Cerebellar nuclear complex (tissue), 1 donor: ENCODE data around the gene C6orf118.

ENCODE experiments used
- DNase-seq, 2 experiments: peaks; one replicate each; lab custom pipeline; 2025; lab: John Stamatoyannopoulos, UW

Gene C6orf118

GRCh38 chr6:165308926-165309731, at the start of gene C6orf118:
TSS of gene C6orf118 (minus strand) at chr6:165309605. CDS start at chr6:165309586, 19 bp downstream.
- no peak for DNase-seq

GRCh38 chr6:165345700-165346099, 36.3 kb upstream of the C6orf118 start:
- DNase-seq = no peak

GRCh38 chr6:165340532-165340931, 31.1 kb upstream of the C6orf118 start:
- no peak for DNase-seq

- DNase-seq = no peak
Observed at GRCh38 chr6:165325609-165326008, 16.2 kb upstream of the C6orf118 start.

- no peak for DNase-seq
Observed at GRCh38 chr6:165321555-165322145, 12.2 kb upstream of the C6orf118 start.

DNA sequence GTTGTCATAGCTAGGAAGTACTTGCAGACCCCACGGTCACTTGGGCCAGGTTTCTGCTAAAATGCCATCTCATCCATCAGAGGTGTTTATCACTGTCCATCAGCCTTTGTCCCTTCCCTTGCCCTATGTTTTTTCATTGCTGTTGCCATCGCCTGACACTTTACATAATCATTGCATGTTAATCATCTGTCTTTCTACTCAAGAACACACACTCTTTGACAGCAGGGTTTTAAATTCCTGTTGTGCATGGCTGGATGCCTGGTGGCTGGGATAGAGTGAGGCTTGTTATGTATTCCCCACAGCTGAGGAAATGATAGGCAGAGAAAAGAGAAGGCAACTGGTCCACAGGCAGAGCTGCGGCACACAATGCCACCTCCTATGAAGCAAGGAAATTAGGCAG, 11.7 kb upstream of the C6orf118 start:
- no peak for DNase-seq

DNA sequence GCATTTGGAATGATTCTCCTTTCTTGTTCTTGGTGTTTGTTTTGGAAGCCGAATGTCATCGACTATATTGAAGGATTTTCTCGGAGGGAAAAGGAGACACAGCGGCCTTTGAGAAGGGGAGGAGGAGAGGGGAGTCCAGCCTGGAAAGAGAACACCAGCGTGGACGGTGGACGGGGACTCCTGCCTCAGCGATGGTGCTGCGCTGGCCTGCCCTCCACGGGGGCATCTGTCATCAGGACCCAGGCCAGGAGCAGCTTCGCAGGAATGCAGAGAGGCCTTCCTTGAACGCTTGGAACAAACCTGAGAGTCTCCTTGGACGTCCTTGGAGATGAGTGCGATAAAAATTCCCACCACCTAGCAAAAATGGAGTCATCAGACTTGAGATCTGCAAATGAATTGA, 8.3 kb upstream of the C6orf118 start:
- DNase-seq = no peak

GRCh38 chr6:165306955-165307354, 2.5 kb downstream of the C6orf118 start:
- DNase-seq = no peak

- DNase-seq = no peak
Observed at GRCh38 chr6:165301372-165302246, 7.8 kb downstream of the C6orf118 start.

DNA sequence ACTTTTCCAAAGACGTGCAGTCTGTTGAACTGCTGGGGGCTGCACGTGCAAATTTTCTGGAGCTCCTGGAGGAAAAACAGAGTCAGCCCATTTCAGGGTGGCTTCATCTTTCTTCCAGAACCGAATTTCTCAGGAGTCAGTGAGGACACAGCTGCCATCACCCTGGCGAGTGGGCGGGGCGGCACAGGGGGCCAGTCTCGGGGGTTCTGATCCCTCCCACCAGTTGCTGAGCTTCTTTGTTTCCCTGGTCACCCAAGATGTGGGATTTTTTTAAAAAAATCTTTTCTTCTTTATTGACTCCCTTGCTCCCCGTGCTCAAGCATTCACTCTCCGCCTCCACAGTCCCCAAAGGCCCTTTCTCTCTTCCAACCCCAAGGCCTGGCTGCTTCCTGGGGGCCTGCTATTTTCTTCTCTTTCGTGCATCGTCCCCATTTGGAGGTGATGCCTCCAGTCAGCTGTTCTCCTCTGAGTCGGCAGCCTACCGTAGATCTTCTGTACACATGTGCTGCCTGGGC, 8.9 kb downstream of the C6orf118 start:
- no peak for DNase-seq

DNA sequence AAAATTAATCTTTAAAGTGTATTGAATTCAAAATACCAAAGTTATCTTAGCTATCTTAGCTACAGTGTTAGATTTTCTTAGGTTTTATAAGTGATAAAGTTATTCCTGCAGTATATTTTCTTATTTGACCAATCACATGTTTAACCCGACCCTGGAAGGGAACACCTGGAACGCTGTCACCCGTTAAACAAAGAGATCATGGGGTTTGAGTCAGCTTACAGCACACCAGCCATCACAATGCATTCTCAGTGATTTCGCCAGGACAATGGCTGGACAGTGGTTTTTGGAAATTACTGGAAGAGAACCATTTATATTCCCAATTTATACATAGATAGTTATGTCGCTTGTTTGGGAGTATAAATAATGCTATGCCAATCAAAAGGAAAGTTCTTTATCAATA, 10.5 kb downstream of the C6orf118 start:
- DNase-seq = no peak

DNA sequence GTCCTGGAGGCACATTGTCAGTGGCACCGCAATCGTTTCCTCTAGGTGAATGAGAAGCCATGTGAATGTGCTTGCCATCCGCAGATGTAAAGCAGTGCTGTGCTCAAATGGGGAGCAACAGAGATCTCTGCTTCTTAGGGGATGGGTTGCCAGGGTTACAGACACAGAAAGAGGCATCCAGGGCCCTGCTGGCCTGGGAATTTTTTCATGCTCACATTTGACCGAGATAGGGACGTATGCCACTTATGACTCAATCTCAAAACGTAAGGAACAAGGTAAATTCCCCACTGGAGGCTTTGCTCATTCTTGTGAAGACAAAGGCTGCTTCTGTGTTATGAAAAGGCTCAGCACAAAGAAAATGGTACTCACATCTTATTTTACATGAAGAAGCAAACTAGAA, 11.0 kb downstream of the C6orf118 start:
- no peak for DNase-seq

DNA sequence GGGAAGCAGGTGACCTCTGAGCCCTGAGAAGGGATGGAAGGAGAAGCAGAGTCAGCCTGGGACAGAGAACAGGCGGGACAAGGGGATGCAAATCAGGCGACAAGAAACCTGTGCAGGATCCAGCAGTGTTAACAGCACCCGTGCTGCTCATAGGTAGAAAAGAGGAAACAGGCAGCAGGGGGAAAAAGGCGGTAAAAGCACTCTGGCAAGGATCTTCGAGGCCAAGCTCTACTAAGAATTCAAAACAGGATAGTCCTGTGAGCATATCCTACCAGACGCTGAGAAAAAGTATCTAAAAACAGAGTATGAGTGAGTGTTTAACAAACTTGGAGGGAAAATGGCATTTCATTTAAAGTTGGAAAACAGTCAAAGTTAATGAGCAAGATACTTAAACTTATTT, 16.7 kb downstream of the C6orf118 start:
- DNase-seq = no peak

GRCh38 chr6:165274611-165275010, 34.8 kb downstream of the C6orf118 start:
- DNase-seq = peak in 1 of 2 experiments; percentile 4

DNA sequence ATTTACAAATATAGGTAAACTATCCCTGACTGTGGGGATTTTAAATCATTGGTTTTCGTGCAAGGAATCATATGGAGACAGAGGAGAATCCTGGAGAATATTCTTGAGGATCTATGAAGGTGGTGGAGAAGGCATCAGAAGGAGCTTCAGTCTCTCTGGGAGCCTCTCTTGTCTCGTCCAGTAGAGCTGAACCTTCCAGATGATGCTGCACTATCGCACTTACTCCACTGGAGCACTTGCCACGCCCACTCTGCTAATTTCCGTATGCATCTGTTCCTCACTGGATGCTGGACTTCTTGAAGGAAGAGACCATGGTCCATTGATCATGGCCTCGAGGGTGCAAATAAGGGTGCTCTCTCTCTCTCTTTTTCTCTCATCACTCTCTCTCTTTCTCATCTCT, 36.8 kb downstream of the C6orf118 start:
- no peak for DNase-seq

GRCh38 chr6:165268987-165269386, 40.4 kb downstream of the C6orf118 start:
- DNase-seq = no peak

DNA sequence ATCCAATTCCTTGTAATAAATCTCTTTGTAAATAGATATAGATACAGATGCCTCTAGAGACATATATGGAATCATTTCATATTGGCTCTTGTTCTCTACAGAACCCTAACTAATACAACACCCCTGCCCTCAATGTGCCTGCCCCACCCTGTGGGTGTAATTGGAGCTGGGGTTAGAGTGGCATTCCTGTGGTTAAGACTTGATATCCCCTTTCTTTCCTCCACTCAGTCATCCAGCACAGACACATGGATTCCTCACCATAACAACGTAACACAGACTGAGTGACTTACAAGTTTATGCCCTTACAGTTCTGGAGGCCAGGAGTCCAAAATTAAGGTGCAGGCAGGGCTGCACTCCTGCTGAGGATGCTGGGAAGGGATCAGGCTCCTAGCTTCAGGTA, 42.8 kb downstream of the C6orf118 start:
- no peak for DNase-seq

DNA sequence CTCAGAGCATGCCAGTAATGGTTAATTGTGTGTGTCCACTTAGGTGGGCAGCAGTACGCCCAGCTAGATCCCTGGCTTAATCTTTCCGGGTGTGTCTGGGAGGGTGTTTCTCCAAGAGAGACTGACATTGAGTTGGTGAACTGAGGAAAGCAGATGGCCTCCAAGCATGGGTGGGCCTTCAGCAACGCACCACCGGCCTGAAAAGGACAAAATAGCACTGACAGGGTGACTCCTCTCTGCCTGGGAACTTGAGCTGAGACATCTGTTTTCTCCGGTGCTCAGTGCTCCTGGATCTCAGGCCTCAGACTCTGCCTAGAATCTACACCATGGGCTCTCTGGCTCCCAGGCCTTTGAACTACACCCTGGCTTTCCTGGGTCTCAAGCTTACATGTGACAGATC, 43.2 kb downstream of the C6orf118 start:
- DNase-seq = no peak

GRCh38 chr6:165260462-165260861, 48.9 kb downstream of the C6orf118 start:
- no peak for DNase-seq

DNA sequence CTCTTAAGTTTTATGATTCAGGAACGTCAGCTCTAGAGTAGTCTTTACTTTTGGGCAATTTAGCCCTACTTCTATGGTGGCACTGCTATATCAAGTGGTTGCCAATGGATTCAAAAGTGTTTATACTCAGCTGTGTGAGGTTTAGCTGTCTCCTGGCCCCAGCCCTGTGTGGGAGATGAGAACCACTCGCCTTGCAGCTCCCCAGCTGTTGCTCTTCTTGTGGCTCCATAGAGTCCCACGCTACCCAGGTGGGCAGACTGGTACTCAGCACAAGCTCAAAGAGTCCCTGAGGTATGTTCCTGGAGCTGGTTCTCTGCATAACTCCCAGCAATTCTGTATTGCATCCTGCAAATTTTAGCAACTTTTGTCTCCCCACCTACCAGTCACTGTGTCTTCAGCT, 59.6 kb downstream of the C6orf118 start:
- no peak for DNase-seq

- DNase-seq = no peak
Observed at GRCh38 chr6:165245701-165246100, 63.7 kb downstream of the C6orf118 start.

DNA sequence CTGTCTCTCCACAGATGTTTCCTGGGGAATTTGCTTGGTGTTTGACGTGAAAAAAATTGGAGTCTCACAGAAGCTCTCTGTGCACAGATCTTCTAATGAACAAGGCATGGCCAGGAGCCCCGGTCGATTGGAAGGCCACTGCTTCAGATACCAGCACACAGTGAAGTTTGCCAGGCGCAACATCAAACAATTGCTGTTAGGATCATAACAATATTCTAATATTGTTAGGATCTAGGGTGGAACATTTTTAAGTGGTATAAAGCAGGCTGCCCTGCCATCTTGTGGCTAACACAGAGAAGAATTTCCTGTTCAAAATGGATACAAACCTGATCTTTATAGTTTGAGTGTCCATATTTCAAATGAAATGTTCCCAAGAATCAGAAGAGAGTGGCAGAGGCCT, 64.1 kb downstream of the C6orf118 start:
- no peak for DNase-seq
